Duodenal mucosa (tissue), 2 donors: ENCODE measurements around the gene HABP4.

Experiments used
- H3K27ac ChIP-seq: one replicate; pipeline ENCODE4 v1.7.0; 2013; ENCODE audit warnings: low read depth, low read length
- H3K27me3 ChIP-seq, 2 donors: one replicate each; pipeline ENCODE4 v1.7.0; 2013; ENCODE audit warnings: low read length in 2 of 2, control low read depth in 1 of 2; ENCODE audit not compliant: insufficient read depth in 2 of 2, control insufficient read depth in 1 of 2
- H3K36me3 ChIP-seq, 2 donors: one replicate each; pipeline ENCODE4 v1.7.0; 2013; ENCODE audit warnings: low read length in 2 of 2, control low read depth in 1 of 2; ENCODE audit not compliant: insufficient read depth in 2 of 2, control insufficient read depth in 1 of 2
- H3K4me1 ChIP-seq, 2 donors: one replicate each; pipeline ENCODE4 v1.7.0; 2013; ENCODE audit warnings: low read length in 2 of 2, control low read depth in 1 of 2; ENCODE audit not compliant: insufficient read depth in 2 of 2, control insufficient read depth in 1 of 2
- H3K4me3 ChIP-seq, 2 donors: one replicate each; pipeline ENCODE4 v1.7.0; 2013; ENCODE audit warnings: low read length in 2 of 2, low read depth in 1 of 2
- H3K9ac ChIP-seq, 2 donors: one replicate each; pipeline ENCODE4 v1.7.0; 2013; ENCODE audit warnings: low read length in 2 of 2, low read depth in 1 of 2
- H3K9me3 ChIP-seq, 2 donors: one replicate each; pipeline ENCODE4 v1.7.0; 2013; ENCODE audit warnings: low read length in 2 of 2, control low read depth in 1 of 2; ENCODE audit not compliant: control insufficient read depth in 1 of 2

The HABP4 gene

DNA sequence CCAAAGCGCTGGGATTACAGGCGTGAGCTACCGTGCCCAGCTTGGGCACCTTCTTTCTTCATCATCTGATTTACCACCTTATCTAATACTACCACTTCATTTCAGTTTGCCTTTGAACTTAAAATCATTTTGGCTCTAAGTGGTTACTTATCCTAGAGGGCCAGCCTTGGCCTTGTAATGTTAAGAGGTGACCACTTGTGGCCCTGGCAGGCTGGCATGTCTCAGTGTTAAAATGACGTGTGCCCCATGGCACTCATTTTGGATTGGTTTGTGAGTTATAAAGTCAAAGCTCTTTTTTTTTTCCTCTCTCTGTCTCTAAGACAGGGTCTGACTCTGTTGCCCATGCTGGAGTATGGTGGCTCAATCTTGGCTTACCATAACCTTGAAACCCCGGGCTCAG lies 17.8 kb downstream of the HABP4 start:
- no peaks in the 10 kb centered on the region for H3K4me1 ChIP-seq
- no peaks in the 10 kb centered on the region for H3K27me3 ChIP-seq
- H3K4me3 ChIP-seq, result no peak overlapping the region
- no peaks in the 10 kb centered on the region for H3K9me3 ChIP-seq
- peaks cover 0 to 7% of the 10 kb centered on the region in 2 donors for H3K36me3 ChIP-seq
- H3K9ac ChIP-seq, result no peak overlapping the region
- H3K27ac ChIP-seq, result no peak overlapping the region

DNA sequence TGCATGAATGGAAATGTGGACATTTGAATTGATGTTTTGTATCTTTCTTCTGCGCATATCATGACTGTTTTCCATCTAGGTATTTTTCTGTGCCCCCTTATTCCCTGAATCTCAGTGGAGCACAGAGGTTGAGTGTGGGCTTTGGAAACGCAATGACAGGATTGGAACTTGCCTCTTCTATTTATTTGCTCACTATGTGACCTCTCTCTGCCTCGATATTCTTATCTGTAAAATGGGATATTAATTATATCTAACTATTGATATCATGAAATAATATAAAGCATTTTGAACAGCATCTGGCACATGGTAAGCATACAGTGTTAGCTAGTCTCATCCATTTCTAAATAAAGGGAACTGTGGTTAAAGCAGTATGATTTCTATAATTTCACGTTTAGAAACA lies 26.0 kb downstream of the HABP4 start:
- Histone ChIP-seq H3K9me3 (no peaks in the 10 kb centered on the region), H3K27me3 (no peaks in the 10 kb centered on the region), H3K9ac (no peak overlapping the region), H3K36me3 (peaks cover 0 to 16% of the 10 kb centered on the region in 2 donors), H3K4me1 (no peaks in the 10 kb centered on the region), H3K4me3 (no peak overlapping the region), H3K27ac (no peak overlapping the region)

DNA sequence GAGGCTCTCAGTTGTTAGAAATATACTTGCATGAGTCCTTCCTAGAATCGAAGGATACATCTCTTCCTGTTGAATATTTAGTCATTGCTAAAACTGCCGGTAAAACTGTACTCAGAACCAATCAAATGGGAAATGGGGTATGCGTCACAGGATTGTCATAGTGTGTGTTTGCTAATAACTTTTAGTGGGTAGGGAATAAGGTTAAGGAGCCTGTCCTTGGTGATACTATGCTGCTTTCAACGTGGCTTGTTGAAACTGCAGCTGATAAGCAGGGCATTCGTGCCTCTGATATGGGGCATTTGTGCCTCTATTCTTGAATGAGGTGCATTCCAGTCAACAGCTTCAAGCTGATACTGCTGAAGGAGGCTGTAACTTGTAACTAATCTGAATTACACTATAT lies 26.6 kb downstream of the HABP4 start:
- Histone ChIP-seq H3K4me1 (no peaks in the 10 kb centered on the region), H3K27ac (no peak overlapping the region), H3K9ac (no peak overlapping the region), H3K36me3 (peaks cover 0 to 16% of the 10 kb centered on the region in 2 donors), H3K4me3 (no peak overlapping the region), H3K27me3 (no peaks in the 10 kb centered on the region), H3K9me3 (no peaks in the 10 kb centered on the region)

DNA sequence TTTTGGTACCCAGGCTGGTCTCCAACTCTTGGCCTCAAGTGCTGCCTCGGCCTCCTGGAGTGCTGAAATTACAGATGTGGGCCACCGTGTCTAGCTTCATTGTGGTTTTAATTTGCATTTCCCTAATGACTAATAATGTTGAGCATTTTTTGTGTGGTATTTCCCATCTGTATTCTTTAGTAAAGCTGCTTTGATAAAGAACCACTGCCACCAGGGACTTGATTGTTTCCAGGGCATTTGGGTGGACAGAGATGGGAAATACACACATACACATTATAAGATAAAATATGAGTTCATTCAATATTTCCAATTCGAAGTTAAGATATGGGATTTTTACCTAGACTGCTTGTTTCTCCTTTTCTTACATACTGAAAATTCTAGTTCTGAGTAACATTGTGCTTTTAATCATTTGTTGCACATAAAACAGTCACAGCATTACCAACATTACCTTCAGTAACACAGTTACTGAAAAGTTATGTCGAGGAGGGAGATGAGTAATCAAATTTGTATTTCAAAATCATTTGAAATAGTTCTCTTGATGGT lies 28.9 kb downstream of the HABP4 start:
- H3K4me3 ChIP-seq, result no peak overlapping the region
- no peaks in the 10 kb centered on the region for H3K4me1 ChIP-seq
- no peak overlapping the region for H3K27ac ChIP-seq
- no peaks in the 10 kb centered on the region for H3K27me3 ChIP-seq
- H3K9me3 ChIP-seq, result no peaks in the 10 kb centered on the region
- no peaks in the 10 kb centered on the region for H3K36me3 ChIP-seq
- no peak overlapping the region for H3K9ac ChIP-seq

DNA sequence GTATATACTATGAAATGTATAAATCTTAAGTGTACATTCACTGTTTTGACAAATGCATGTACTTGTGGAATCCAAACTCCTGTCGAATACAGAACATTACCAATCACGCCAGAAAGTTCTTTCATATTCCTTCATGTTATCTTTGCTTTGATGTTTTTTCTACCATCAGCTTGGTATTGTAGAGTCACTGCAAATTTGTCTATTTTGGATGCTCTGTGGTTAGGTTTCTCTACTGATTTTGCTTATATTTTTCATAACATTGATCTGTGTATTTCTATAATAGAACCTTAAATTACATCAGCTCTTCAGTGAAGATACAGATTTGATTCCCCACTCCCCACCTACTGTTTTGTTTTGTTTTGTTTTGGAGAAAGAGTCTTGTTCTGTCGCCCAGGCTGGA lies 30.8 kb downstream of the HABP4 start:
- H3K4me3 ChIP-seq, result no peak overlapping the region
- H3K9ac ChIP-seq, result no peak overlapping the region
- H3K4me1 ChIP-seq, result no peaks in the 10 kb centered on the region
- peaks cover 0 to 9% of the 10 kb centered on the region in 2 donors for H3K36me3 ChIP-seq
- no peak overlapping the region for H3K27ac ChIP-seq
- H3K9me3 ChIP-seq, result no peaks in the 10 kb centered on the region
- no peaks in the 10 kb centered on the region for H3K27me3 ChIP-seq

DNA sequence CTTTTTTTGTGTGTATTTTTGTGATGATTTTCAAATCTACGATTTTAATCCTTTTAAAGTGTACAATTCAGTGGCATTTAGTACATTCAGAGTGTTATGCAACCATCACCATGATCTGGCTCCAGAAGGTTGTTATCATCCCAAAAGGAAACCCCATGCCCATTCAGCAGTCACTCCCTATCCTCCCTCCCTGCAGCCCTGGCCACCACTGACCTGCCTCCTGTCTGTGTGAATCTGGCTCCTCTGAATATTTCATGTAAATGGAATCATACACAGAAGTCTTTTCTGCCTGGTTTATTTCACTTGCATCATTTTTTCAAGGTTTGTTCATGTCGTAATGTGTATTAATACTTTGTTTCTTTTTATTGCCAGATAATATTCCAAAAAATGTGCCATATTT lies 32.5 kb downstream of the HABP4 start:
- Histone ChIP-seq H3K9me3 (no peaks in the 10 kb centered on the region), H3K27ac (no peak overlapping the region), H3K4me3 (no peak overlapping the region), H3K9ac (no peak overlapping the region), H3K27me3 (no peaks in the 10 kb centered on the region), H3K36me3 (peaks cover 0 to 9% of the 10 kb centered on the region in 2 donors), H3K4me1 (peaks cover 0 to 5% of the 10 kb centered on the region in 2 donors)

DNA sequence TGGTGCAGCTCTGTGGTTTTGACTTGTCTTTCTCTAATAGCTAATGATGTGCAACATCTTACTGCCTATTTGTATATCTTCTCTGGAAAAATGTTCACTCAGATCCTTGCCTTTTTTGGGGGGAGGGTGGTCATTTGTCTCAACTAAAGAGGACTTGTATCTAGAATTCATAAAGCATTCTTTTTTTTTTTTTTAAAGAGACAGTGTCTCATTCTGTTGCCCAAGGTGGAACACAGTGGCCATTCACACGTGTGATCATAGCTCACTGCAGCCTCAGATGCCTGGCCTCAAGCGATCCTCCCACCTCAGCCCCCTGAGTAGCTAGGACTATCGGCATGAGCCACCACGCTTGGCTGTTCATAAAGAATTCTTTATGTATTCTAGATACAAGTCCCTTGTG lies 33.2 kb downstream of the HABP4 start:
- no peaks in the 10 kb centered on the region for H3K27me3 ChIP-seq
- no peaks in the 10 kb centered on the region for H3K9me3 ChIP-seq
- H3K4me1 ChIP-seq, result peaks cover 0 to 5% of the 10 kb centered on the region in 2 donors
- H3K36me3 ChIP-seq, result peaks cover 0 to 10% of the 10 kb centered on the region in 2 donors
- no peak overlapping the region for H3K4me3 ChIP-seq
- H3K27ac ChIP-seq, result no peak overlapping the region
- H3K9ac ChIP-seq, result no peak overlapping the region

- Histone ChIP-seq H3K9ac (no peak overlapping the region), H3K9me3 (no peaks in the 10 kb centered on the region), H3K27ac (no peak overlapping the region), H3K4me3 (no peak overlapping the region), H3K36me3 (peaks cover 0 to 17% of the 10 kb centered on the region in 2 donors), H3K4me1 (peaks cover 0 to 5% of the 10 kb centered on the region in 2 donors), H3K27me3 (no peaks in the 10 kb centered on the region)
Measured at GRCh38 chr9:96483733-96484390, 33.9 kb downstream of the HABP4 start.

- peaks cover 0 to 5% of the 10 kb centered on the region in 2 donors for H3K4me1 ChIP-seq
- no peaks in the 10 kb centered on the region for H3K9me3 ChIP-seq
- peaks cover 0 to 23% of the 10 kb centered on the region in 2 donors for H3K36me3 ChIP-seq
- H3K9ac ChIP-seq, result no peak overlapping the region
- no peak overlapping the region for H3K4me3 ChIP-seq
- H3K27me3 ChIP-seq, result no peaks in the 10 kb centered on the region
- no peak overlapping the region for H3K27ac ChIP-seq
Measured at GRCh38 chr9:96484521-96484931, 34.6 kb downstream of the HABP4 start.

GRCh38 chr9:96485280-96485679 lies 35.3 kb downstream of the HABP4 start:
- peaks cover 0 to 5% of the 10 kb centered on the region in 2 donors for H3K4me1 ChIP-seq
- H3K4me3 ChIP-seq, result no peak overlapping the region
- H3K9me3 ChIP-seq, result no peaks in the 10 kb centered on the region
- H3K27ac ChIP-seq, result no peak overlapping the region
- no peaks in the 10 kb centered on the region for H3K27me3 ChIP-seq
- H3K9ac ChIP-seq, result no peak overlapping the region
- peaks cover 4 to 29% of the 10 kb centered on the region in 2 donors for H3K36me3 ChIP-seq
